Measurements from ENCODE around the gene ADD3.
"Not testable (repeated sequence)": the region's sequence is repeated elsewhere in the genome, so short reads cannot be mapped to it uniquely, and the experiment has no call there.

- not testable (repeated sequence) for TF ChIP-seq CTCF, POLR2A (IDR thresholded peaks at IDR 0.05)
These were observed 128.1 kb downstream of the ADD3 start for GRCh38 chr10:110135836-110136235.

Measured in Peyer's patch (tissue), 4 donors.